Colonic mucosa (tissue), 4 donors: Measurements from ENCODE around the gene TNRC6A. TPM values are rescaled to one million over a fixed set of nuclear protein-coding genes. Genes with fewer than 3 reads are reported as not detected.

Source experiments
- DNase-seq: peaks from one replicate; pipeline ENCODE4 v3.0.0-alpha.2; 2020
- H3K27ac ChIP-seq: fragments of 200-600 bp; one replicate; pipeline ENCODE4 v1.8.0; 2021
- H3K27me3 ChIP-seq: fragments of 200-600 bp; one replicate; pipeline ENCODE4 v1.8.0; 2021
- H3K36me3 ChIP-seq: fragments of 200-600 bp; one replicate; pipeline ENCODE4 v1.8.0; 2021
- H3K4me1 ChIP-seq: fragments of 200-600 bp; one replicate; pipeline ENCODE4 v1.8.0; 2021; ENCODE audit warnings: mild to moderate bottlenecking
- H3K4me3 ChIP-seq: fragments of 200-600 bp; one replicate; pipeline ENCODE4 v1.8.0; 2021
- H3K9ac ChIP-seq, 2 donors: one replicate each; pipeline ENCODE4 v1.7.0; 2013; ENCODE audit warnings: control low read depth in 2 of 2, low read depth in 2 of 2, low read length in 2 of 2
- H3K9me3 ChIP-seq: fragments of 200-600 bp; one replicate; pipeline ENCODE4 v1.8.0; 2021
- CTCF ChIP-seq: fragments of 200-600 bp; IDR thresholded peaks from one replicate; pipeline ENCODE4 v1.8.0; 2022; ENCODE audit warnings: antibody characterized with exemption, mild to moderate bottlenecking
- intact Hi-C: fragments of 100-400 bp; cut with DNase I; formaldehyde crosslinking; loops from one replicate; pipeline ENCODE4 v1.14.1; 2022
- total RNA-seq, 2 donors: library from RNA; stranded (reverse); fragmentation: NEBNext Ultra II Directional in 1 of 2; extraction: Animal tissue kit (Norgen Biotek cat#: 25700) in 1 of 2; gene quantifications; one replicate each; pipeline ENCODE4 v1.2.1, GENCODE V29; 2021
- donor health status: healthy.
- donor health status: DM: no; HTN: no; CAD: no.
- donor health status: DM: no; HTN: no; CAD: no.

Gene TNRC6A
- total RNA-seq, 2 donors from 2014 or later, result 32.8 to 33.2 TPM

- Histone ChIP-seq H3K27me3 (no peaks in the 10 kb centered on the region), H3K4me3 (no peak overlapping the region), H3K9me3 (no peaks in the 10 kb centered on the region), H3K4me1 (no peaks in the 10 kb centered on the region), H3K9ac (no peak overlapping the region), H3K36me3 (no peaks in the 10 kb centered on the region), H3K27ac (no peak overlapping the region)
- TF ChIP-seq CTCF, result no peak
- DNase-seq, result no peak
- intact Hi-C loops, result no loop called here
Observed at GRCh38 chr16:24759006-24759405, 29.6 kb downstream of the TNRC6A start.

DNA sequence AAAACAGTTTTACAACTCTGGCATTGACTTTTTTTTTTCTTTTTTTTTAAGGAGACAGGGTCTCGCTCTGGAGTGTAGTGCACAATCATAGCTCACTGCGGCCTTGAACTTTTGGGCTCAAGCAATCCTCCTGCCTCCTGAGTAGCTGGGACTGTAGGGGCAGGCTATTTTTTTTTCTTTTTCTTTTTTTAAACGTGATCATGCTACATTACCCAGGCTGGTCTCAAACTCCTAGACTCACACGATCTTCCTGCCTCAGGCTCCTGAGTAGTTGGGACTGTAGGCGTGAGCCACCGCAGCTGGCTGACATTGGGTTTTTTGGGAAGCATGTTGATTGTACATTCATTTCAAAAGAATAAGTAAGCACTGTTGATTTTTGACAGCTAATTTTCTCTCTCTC, 32.1 kb downstream of the TNRC6A start:
- no peaks in the 10 kb centered on the region for H3K9me3 ChIP-seq
- no peak for DNase-seq
- intact Hi-C loops, result no loop called here
- no peaks in the 10 kb centered on the region for H3K27me3 ChIP-seq
- no peaks in the 10 kb centered on the region for H3K36me3 ChIP-seq
- no peaks in the 10 kb centered on the region for H3K4me1 ChIP-seq
- no peak overlapping the region for H3K27ac ChIP-seq
- no peak overlapping the region for H3K9ac ChIP-seq
- TF ChIP-seq CTCF, result no peak
- H3K4me3 ChIP-seq, result no peak overlapping the region

GRCh38 chr16:24764916-24765315, 35.5 kb downstream of the TNRC6A start:
- TF ChIP-seq CTCF, result no peak
- Histone ChIP-seq H3K4me1 (no peaks in the 10 kb centered on the region), H3K36me3 (no peaks in the 10 kb centered on the region), H3K9ac (no peak overlapping the region), H3K4me3 (no peak overlapping the region), H3K9me3 (no peaks in the 10 kb centered on the region), H3K27me3 (no peaks in the 10 kb centered on the region), H3K27ac (no peak overlapping the region)
- no peak for DNase-seq
- intact Hi-C loops, result no loop called here

DNA sequence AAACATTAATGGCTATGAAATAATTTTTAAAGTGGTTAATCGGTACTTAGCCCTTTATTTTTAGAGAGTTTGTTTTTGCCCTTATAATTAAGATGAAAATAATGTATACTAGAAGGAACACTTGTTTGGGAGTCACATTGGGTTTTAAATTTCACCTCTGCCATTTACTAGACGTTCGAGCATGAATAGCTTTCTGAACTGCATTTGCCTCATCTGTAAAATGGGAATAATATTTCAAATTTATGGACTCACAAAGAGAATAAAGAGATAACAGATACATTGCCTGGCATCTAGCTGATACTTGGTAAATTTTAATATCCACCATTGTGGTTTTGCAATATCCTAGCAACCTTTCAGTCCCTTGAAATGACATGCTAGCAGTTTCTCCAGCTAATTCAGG, 36.6 kb downstream of the TNRC6A start:
- Histone ChIP-seq H3K9ac (no peak overlapping the region), H3K36me3 (no peaks in the 10 kb centered on the region), H3K27ac (no peak overlapping the region), H3K27me3 (no peaks in the 10 kb centered on the region), H3K4me1 (no peaks in the 10 kb centered on the region), H3K4me3 (no peak overlapping the region), H3K9me3 (no peaks in the 10 kb centered on the region)
- DNase-seq, result no peak
- TF ChIP-seq CTCF, result no peak
- intact Hi-C loops, result no loop called here

GRCh38 chr16:24769806-24770205, 40.4 kb downstream of the TNRC6A start:
- no peaks in the 10 kb centered on the region for H3K9me3 ChIP-seq

More at GRCh38 chr16:24769806-24770205, 40.4 kb downstream of the TNRC6A start:
- H3K27me3 ChIP-seq, result no peaks in the 10 kb centered on the region
- no peak overlapping the region for H3K9ac ChIP-seq
- intact Hi-C loops, result no loop called here
- H3K27ac ChIP-seq, result no peak overlapping the region
- H3K4me3 ChIP-seq, result no peak overlapping the region
- peaks cover 7% of the 10 kb centered on the region for H3K4me1 ChIP-seq
- no peak for TF ChIP-seq CTCF
- H3K36me3 ChIP-seq, result no peaks in the 10 kb centered on the region
- DNase-seq, result no peak
